Mononuclear cell (primary cell): Measurements from ENCODE around the gene UGT1A5. TPM values are rescaled to one million over a fixed set of nuclear protein-coding genes. Genes with fewer than 3 reads are reported as not detected.
"Not testable (repeated sequence)": the region's sequence is repeated elsewhere in the genome, so short reads cannot be mapped to it uniquely, and the experiment has no call there.

Experiments
- H3K27me3 ChIP-seq: 2 replicates; pipeline ENCODE4 v1.6.0; 2011; ENCODE audit warnings: low read length, control low read depth; ENCODE audit not compliant: insufficient read depth
- H3K4me1 ChIP-seq: 2 replicates; pipeline ENCODE4 v1.5.1; 2011; ENCODE audit warnings: mild to moderate bottlenecking, low read length, control low read depth; ENCODE audit not compliant: insufficient read depth
- H3K4me3 ChIP-seq: 2 replicates; pipeline ENCODE4 v1.5.1; 2011; ENCODE audit warnings: mild to moderate bottlenecking, low read length, moderate library complexity
- H3K9me3 ChIP-seq: 2 replicates; pipeline ENCODE4 v1.5.1; 2011; ENCODE audit warnings: low read depth, mild to moderate bottlenecking, control low read depth, low read length
- total RNA-seq: library from RNA; depleted of rRNA; stranded (reverse); fragments of >200 nt; gene quantifications from one replicate; pipeline ENCODE4 v1.2.3, GENCODE V29; 2012

Gene UGT1A5
- total RNA-seq, 1 donor, result not detected

- H3K4me1 ChIP-seq, result no peaks in the 10 kb centered on the region
- H3K27me3 ChIP-seq, result no peaks in the 10 kb centered on the region
- H3K4me3 ChIP-seq, result no peak overlapping the region
- no peaks in the 10 kb centered on the region for H3K9me3 ChIP-seq
Measured at GRCh38 chr2:233747283-233747544, 34.5 kb downstream of the UGT1A5 start.

- H3K9me3 ChIP-seq, H3K4me3 ChIP-seq, H3K4me1 ChIP-seq, H3K27me3 ChIP-seq: not testable (repeated sequence)
Measured at GRCh38 chr2:233750689-233751088, 38.0 kb downstream of the UGT1A5 start.

- not testable (repeated sequence) for H3K27me3 ChIP-seq, H3K4me3 ChIP-seq, H3K9me3 ChIP-seq, H3K4me1 ChIP-seq
Measured at GRCh38 chr2:233751212-233752009, 38.7 kb downstream of the UGT1A5 start.

- Histone ChIP-seq H3K4me3 (no peak overlapping the region), H3K9me3 (no peaks in the 10 kb centered on the region), H3K4me1 (no peaks in the 10 kb centered on the region), H3K27me3 (no peaks in the 10 kb centered on the region)
Measured at GRCh38 chr2:233754872-233755611, 42.3 kb downstream of the UGT1A5 start.

GRCh38 chr2:233756429-233757081 is 43.8 kb downstream of the UGT1A5 start:
- Histone ChIP-seq H3K4me1 (no peaks in the 10 kb centered on the region), H3K27me3 (no peaks in the 10 kb centered on the region), H3K9me3 (no peaks in the 10 kb centered on the region), H3K4me3 (no peak overlapping the region)

- Histone ChIP-seq H3K4me1 (no peaks in the 10 kb centered on the region), H3K4me3 (no peak overlapping the region), H3K9me3 (no peaks in the 10 kb centered on the region), H3K27me3 (no peaks in the 10 kb centered on the region)
Measured at GRCh38 chr2:233758141-233758540, 45.4 kb downstream of the UGT1A5 start.

- H3K27me3 ChIP-seq, result no peaks in the 10 kb centered on the region
- no peaks in the 10 kb centered on the region for H3K9me3 ChIP-seq
- no peaks in the 10 kb centered on the region for H3K4me1 ChIP-seq
- H3K4me3 ChIP-seq, result no peak overlapping the region
Measured at GRCh38 chr2:233758849-233759248, 46.1 kb downstream of the UGT1A5 start.

GRCh38 chr2:233760043-233760442 is 47.3 kb downstream of the UGT1A5 start, which contains the start of gene UGT1A1:
TSS of gene UGT1A1 (plus strand) at chr2:233760270. CDS start at chr2:233760288, 18 bp downstream.
- H3K4me1 ChIP-seq, result no peaks in the 10 kb centered on the region
- no peak within 1 kb of the TSS for H3K4me3 ChIP-seq
- H3K9me3 ChIP-seq, result no peaks in the 10 kb centered on the region
- no peaks in the 10 kb centered on the region for H3K27me3 ChIP-seq

- Histone ChIP-seq H3K4me1 (no peaks in the 10 kb centered on the region), H3K4me3 (no peak overlapping the region), H3K9me3 (no peaks in the 10 kb centered on the region), H3K27me3 (no peaks in the 10 kb centered on the region)
Measured at GRCh38 chr2:233761040-233761769, 48.5 kb downstream of the UGT1A5 start.

- no peak overlapping the region for H3K4me3 ChIP-seq
Measured at GRCh38 chr2:233764264-233764663, 51.6 kb downstream of the UGT1A5 start.

GRCh38 chr2:233764761-233765160 is 52.1 kb downstream of the UGT1A5 start:
- peaks cover 2% of the 10 kb centered on the region for H3K27me3 ChIP-seq

More at GRCh38 chr2:233764264-233764663, 51.6 kb downstream of the UGT1A5 start:
- Histone ChIP-seq H3K9me3 (no peaks in the 10 kb centered on the region), H3K4me1 (no peaks in the 10 kb centered on the region), H3K27me3 (peaks cover 2% of the 10 kb centered on the region)

GRCh38 chr2:233766416-233766815 is 53.7 kb downstream of the UGT1A5 start:
- no peak overlapping the region for H3K4me3 ChIP-seq
- peaks cover 2% of the 10 kb centered on the region for H3K27me3 ChIP-seq
- no peaks in the 10 kb centered on the region for H3K9me3 ChIP-seq
- no peaks in the 10 kb centered on the region for H3K4me1 ChIP-seq

More at GRCh38 chr2:233764761-233765160, 52.1 kb downstream of the UGT1A5 start:
- no peaks in the 10 kb centered on the region for H3K4me1 ChIP-seq
- H3K9me3 ChIP-seq, result no peaks in the 10 kb centered on the region
- H3K4me3 ChIP-seq, result no peak overlapping the region

- Histone ChIP-seq H3K27me3 (peaks cover 2% of the 10 kb centered on the region), H3K9me3 (no peaks in the 10 kb centered on the region), H3K4me1 (no peaks in the 10 kb centered on the region), H3K4me3 (no peak overlapping the region)
Measured at GRCh38 chr2:233768076-233768475, 55.4 kb downstream of the UGT1A5 start.

- H3K4me3 ChIP-seq, result no peak overlapping the region
- H3K9me3 ChIP-seq, result no peaks in the 10 kb centered on the region
- peaks cover 2% of the 10 kb centered on the region for H3K27me3 ChIP-seq
- no peaks in the 10 kb centered on the region for H3K4me1 ChIP-seq
Measured at GRCh38 chr2:233769260-233769659, 56.6 kb downstream of the UGT1A5 start.

- H3K27me3 ChIP-seq, result peaks cover 2% of the 10 kb centered on the region
- H3K4me3 ChIP-seq, result no peak overlapping the region
- no peaks in the 10 kb centered on the region for H3K9me3 ChIP-seq
- no peaks in the 10 kb centered on the region for H3K4me1 ChIP-seq
Measured at GRCh38 chr2:233772153-233772552, 59.4 kb downstream of the UGT1A5 start.
